Breast epithelium (tissue), 4 donors: ENCODE data around the gene CAMK2B. TPM values are rescaled to one million over a fixed set of nuclear protein-coding genes. Genes with fewer than 3 reads are reported as not detected.

ENCODE experiments used
- DNase-seq, 2 donors: peaks; one replicate each; pipeline ENCODE4 v3.0.0-alpha.2; 2019; ENCODE audit warnings: low spot score in 2 of 2
- H3K27ac ChIP-seq, 2 donors: fragments of 200-600 bp; sonication (generic) in 1 of 2; one replicate each; pipeline ENCODE4 v1.5.1; 2016 to 2019; ENCODE audit warnings: mild to moderate bottlenecking in 1 of 2
- H3K27me3 ChIP-seq, 2 donors: fragments of 200-600 bp; sonication (generic) in 1 of 2; one replicate each; pipeline versions ENCODE4 v1.5.1 to v1.6.0; 2017 to 2019; ENCODE audit warnings: control low read depth in 1 of 2, mild to moderate bottlenecking in 1 of 2
- H3K36me3 ChIP-seq: fragments of 200-600 bp; one replicate; pipeline ENCODE4 v1.5.1; 2019
- H3K4me1 ChIP-seq, 2 donors: fragments of 200-600 bp; sonication (generic); one replicate each; pipeline ENCODE4 v1.5.1; 2016 to 2019; ENCODE audit warnings: control low read depth in 1 of 2
- H3K4me3 ChIP-seq, 3 donors: fragments of 200-600 bp; sonication (generic); 1 replicate in 2 of 3; 2 replicates in 1 of 3; pipeline ENCODE4 v1.5.1; 2016 to 2019; ENCODE audit warnings: mild to moderate bottlenecking in 3 of 3, moderate library complexity in 2 of 3
- H3K9me3 ChIP-seq, 2 donors: fragments of 200-600 bp; sonication (generic) in 1 of 2; one replicate each; pipeline ENCODE4 v1.5.1; 2016 to 2019; ENCODE audit warnings: control low read depth in 1 of 2
- POLR2A ChIP-seq: fragments of 450-650 bp; IDR thresholded peaks from one replicate; pipeline ENCODE4 v1.6.1; 2016; ENCODE audit warnings: antibody characterized with exemption, mild to moderate bottlenecking, moderate library complexity
- POLR2AphosphoS5 ChIP-seq, 3 donors: sonication (generic); formaldehyde crosslinking; IDR thresholded peaks; one replicate each; pipeline ENCODE4 v1.6.1; 2017; ENCODE audit warnings: antibody characterized with exemption in 3 of 3
- intact Hi-C: fragments of 100-400 bp; cut with DNase I; formaldehyde crosslinking; loops from one replicate; pipeline ENCODE4 v1.15.1; 2023; ENCODE audit warnings: low total_unique reads
- total RNA-seq, 3 donors: library from RNA; depleted of rRNA; stranded (reverse); fragments of >200 nt; gene quantifications; one replicate each; pipeline ENCODE4 v1.1.0, GENCODE V29; 2016
- TF ChIP-seq, protein P1 (sequence below), 3 donors: fragments of 450-650 bp; IDR thresholded peaks; one replicate each; pipeline ENCODE4 v1.5.1; 2016 to 2017; ENCODE audit warnings: antibody characterized with exemption in 3 of 3, mild to moderate bottlenecking in 3 of 3, moderate library complexity in 3 of 3

The CAMK2B gene
- total RNA-seq, 3 donors from 2014 or later: 2.0 to 9.2 TPM; not detected in 1

DNA sequence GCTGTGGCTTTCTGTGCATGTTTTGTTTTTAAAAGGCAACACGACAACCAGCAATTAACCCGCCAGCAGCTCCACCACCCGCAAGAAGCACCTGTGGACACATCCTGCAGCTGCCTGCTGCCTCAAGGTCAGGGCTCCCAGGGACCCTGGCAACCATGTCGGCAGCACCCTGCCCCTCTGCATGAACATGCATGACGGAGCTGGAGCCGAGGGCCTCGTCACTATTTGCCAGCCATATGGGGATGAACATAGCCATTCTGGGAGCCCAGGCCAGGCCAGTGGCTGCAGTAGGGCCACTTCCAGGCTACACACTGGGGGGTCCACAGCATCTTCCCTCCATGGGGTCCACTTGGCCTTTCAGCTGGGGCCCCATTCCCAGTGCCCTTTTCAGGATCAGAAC is 52.9 kb downstream of the CAMK2B start:
- no peak for DNase-seq
- TF ChIP-seq, protein P1, sequence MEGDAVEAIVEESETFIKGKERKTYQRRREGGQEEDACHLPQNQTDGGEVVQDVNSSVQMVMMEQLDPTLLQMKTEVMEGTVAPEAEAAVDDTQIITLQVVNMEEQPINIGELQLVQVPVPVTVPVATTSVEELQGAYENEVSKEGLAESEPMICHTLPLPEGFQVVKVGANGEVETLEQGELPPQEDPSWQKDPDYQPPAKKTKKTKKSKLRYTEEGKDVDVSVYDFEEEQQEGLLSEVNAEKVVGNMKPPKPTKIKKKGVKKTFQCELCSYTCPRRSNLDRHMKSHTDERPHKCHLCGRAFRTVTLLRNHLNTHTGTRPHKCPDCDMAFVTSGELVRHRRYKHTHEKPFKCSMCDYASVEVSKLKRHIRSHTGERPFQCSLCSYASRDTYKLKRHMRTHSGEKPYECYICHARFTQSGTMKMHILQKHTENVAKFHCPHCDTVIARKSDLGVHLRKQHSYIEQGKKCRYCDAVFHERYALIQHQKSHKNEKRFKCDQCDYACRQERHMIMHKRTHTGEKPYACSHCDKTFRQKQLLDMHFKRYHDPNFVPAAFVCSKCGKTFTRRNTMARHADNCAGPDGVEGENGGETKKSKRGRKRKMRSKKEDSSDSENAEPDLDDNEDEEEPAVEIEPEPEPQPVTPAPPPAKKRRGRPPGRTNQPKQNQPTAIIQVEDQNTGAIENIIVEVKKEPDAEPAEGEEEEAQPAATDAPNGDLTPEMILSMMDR (IDR thresholded peaks at IDR 0.05): no peak
- Histone ChIP-seq H3K4me1 (no peaks in the 10 kb centered on the region), H3K27me3 (no peaks in the 10 kb centered on the region), H3K27ac (no peak overlapping the region), H3K9me3 (no peaks in the 10 kb centered on the region), H3K36me3 (no peaks in the 10 kb centered on the region), H3K4me3 (no peak overlapping the region)
- intact Hi-C loops: no loop called here

DNA sequence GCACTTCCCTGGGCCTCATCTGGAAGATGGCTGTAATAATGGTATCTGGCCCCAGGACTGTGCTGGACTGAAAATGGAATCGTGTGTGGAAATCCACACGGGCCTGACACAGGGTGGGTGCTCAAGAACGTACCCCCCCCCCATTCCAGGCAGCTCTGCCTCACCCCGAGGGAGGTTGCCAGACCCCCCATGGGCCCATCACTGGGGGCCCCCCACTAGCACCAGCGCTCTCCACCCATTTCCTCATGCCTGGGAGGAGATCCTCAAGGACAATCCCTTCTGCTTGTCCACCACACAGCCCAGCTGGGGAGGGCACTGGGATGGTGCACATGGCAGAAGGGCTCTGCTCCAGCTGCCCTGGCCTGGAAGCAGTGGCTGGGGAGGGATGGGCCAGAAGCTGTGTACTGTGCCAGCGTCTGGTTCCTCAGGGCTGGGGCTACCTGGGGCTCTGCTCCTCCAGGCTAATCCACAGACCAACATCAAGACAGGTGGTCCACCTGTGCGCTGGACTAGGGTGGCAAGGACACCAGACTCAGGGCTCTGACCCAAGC is 55.4 kb downstream of the CAMK2B start:
- intact Hi-C loops: loop anchor here (10.0 kb wide), 1 partner anchor 955 kb away; no protein-coding TSS in a partner anchor
- H3K4me3 ChIP-seq: no peak overlapping the region
- H3K9me3 ChIP-seq: no peaks in the 10 kb centered on the region
- no peaks in the 10 kb centered on the region for H3K4me1 ChIP-seq
- H3K36me3 ChIP-seq: no peaks in the 10 kb centered on the region
- no peak overlapping the region for H3K27ac ChIP-seq
- TF ChIP-seq POLR2A (no peak), POLR2AphosphoS5 (IDR thresholded peaks at IDR 0.05) (no peak)
- TF ChIP-seq, protein P1 (IDR thresholded peaks at IDR 0.05): no peak
- no peak for DNase-seq
- H3K27me3 ChIP-seq: no peaks in the 10 kb centered on the region

DNA sequence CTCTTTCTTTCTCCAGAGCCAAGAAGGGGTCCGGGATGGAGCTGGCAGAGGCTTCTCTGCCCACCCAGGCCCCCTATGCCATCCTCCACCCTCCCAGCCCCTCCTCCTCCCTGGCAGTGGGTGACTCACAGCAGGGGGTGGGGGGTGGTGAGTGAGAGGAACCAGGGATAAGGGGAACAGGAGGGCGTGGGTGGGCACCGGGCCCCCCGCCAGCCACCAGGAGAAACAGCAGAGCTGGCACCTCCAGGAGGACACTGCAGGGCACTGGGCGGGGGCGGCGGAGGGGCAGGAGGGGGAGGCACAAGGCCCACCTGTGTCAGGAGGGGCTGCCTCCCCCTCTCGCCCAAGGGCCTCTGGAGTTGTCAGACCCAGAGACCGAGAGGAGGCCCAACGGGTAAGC is 56.0 kb downstream of the CAMK2B start:
- Histone ChIP-seq H3K4me3 (no peak overlapping the region), H3K27ac (no peak overlapping the region), H3K27me3 (no peaks in the 10 kb centered on the region), H3K4me1 (no peaks in the 10 kb centered on the region), H3K9me3 (no peaks in the 10 kb centered on the region), H3K36me3 (no peaks in the 10 kb centered on the region)
- TF ChIP-seq POLR2A (no peak), POLR2AphosphoS5 (IDR thresholded peaks at IDR 0.05) (no peak)
- TF ChIP-seq, protein P1 (IDR thresholded peaks at IDR 0.05): no peak
- no peak for DNase-seq
- intact Hi-C loops: loop anchor here (10.0 kb wide), 1 partner anchor 955 kb away; no protein-coding TSS in a partner anchor

DNA sequence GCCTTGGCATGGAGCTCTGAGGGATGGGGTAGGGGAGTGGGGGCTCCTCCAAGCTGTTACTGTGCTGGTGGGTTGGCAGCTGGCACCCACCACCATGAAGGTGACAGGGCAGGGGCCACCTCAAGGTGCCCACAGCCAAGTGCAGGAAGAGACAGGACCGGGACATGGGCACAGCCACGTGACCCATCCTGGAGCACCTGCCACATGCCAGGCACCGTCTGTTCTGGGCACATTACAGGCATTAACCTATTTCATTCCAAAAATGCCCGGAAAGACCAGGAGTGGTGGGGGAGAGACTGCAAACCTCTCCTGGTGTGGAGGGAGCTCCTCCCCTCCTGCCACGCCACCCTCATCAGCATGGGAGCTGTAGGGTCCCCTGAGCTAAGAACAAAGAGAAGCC is 56.7 kb downstream of the CAMK2B start:
- H3K4me3 ChIP-seq: no peak overlapping the region
- DNase-seq: no peak
- no peaks in the 10 kb centered on the region for H3K36me3 ChIP-seq
- no peaks in the 10 kb centered on the region for H3K9me3 ChIP-seq
- no peak for TF ChIP-seq POLR2A
- TF ChIP-seq, protein P1 (IDR thresholded peaks at IDR 0.05): no peak
- no peak for TF ChIP-seq POLR2AphosphoS5 (IDR thresholded peaks at IDR 0.05)
- no peak overlapping the region for H3K27ac ChIP-seq
- intact Hi-C loops: loop anchor here (10.0 kb wide), 1 partner anchor 954 kb away; no protein-coding TSS in a partner anchor
- H3K4me1 ChIP-seq: no peaks in the 10 kb centered on the region
- no peaks in the 10 kb centered on the region for H3K27me3 ChIP-seq

DNA sequence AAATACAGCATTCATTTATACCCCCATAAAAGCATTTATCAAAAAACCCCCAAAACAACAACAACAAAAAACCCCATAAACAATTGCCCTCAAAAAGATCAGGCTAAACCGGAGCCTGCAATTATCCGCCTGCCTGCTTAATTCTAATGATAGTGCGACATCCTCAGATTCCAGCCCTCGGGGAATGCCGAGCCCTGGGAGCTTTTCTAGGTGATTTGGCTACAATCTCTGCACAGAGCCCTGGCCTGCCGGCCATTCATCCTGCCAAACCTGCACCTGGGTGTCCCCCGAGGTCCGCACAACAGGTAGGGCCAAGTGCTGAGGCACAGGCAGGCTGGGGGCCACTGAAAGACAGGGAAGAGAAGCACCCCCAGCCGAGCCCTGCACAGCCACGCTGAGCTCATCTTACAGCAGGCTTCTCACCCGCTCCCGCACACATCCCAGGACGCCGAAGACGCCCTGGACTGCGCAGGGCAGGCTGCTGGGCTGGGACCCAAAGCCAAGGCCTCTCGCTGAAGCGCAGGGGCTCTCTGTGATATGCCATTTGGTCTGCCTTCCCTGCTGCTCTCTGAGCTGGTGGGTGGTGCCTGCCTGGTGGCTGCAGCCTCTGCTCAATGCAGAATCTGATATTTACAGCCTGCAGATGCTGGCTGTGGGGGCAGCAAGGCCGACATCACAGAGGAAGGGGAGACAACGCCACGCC is 57.5 kb downstream of the CAMK2B start:
- H3K4me1 ChIP-seq: no peaks in the 10 kb centered on the region
- intact Hi-C loops: loop anchor here (10.0 kb wide), 1 partner anchor 953 kb away; no protein-coding TSS in a partner anchor
- H3K9me3 ChIP-seq: no peaks in the 10 kb centered on the region
- TF ChIP-seq POLR2A (no peak), POLR2AphosphoS5 (IDR thresholded peaks at IDR 0.05) (no peak)
- TF ChIP-seq, protein P1 (IDR thresholded peaks at IDR 0.05): no peak
- H3K27me3 ChIP-seq: no peaks in the 10 kb centered on the region
- no peak for DNase-seq
- no peaks in the 10 kb centered on the region for H3K36me3 ChIP-seq
- H3K27ac ChIP-seq: no peak overlapping the region
- H3K4me3 ChIP-seq: no peak overlapping the region
